HepG2 (cell line): ENCODE measurements around the gene ARHGEF12.

Experiments
- CHD2 ChIP-seq: IDR thresholded peaks from 2 replicates; pipeline ENCODE4 v1.6.1; 2011; ENCODE audit warnings: low read depth, low read length, improper control_type of control experiment
- HDAC2 ChIP-seq: sonication (generic); formaldehyde crosslinking; IDR thresholded peaks from 2 replicates; pipeline ENCODE4 v1.4.0; 2020; ENCODE audit warnings: missing genetic modification reagents
- IRF2 ChIP-seq: IDR thresholded peaks from 2 replicates; pipeline ENCODE4 v1.6.1; 2018; ENCODE audit warnings: missing genetic modification reagents, missing compliant biosample characterization
- POLR2A ChIP-seq, 2 experiments: IDR thresholded peaks; 2 replicates each; pipeline ENCODE4 v1.6.1; 2011; ENCODE audit warnings: low read depth in 2 of 2, low read length in 2 of 2, mild to moderate bottlenecking in 1 of 2, moderate library complexity in 1 of 2; ENCODE audit not compliant: insufficient read depth in 1 of 2
- TCF12 ChIP-seq, 2 experiments: fragments of 450-650 bp in 1 of 2; sonication (generic) in 1 of 2; formaldehyde crosslinking in 1 of 2; IDR thresholded peaks; 2 replicates each; pipeline versions ENCODE4 v1.6.1 to v1.8.0; 2017 to 2022; ENCODE audit warnings: antibody characterized with exemption in 1 of 2, mild to moderate bottlenecking in 1 of 2, missing genetic modification reagents in 1 of 2, moderate library complexity in 1 of 2
- TGIF2 ChIP-seq: IDR thresholded peaks from 2 replicates; pipeline ENCODE4 v1.6.1; 2016; ENCODE audit warnings: control low read depth, missing compliant biosample characterization
- ZNF629 ChIP-seq: sonication (generic); formaldehyde crosslinking; conservative IDR thresholded peaks from 2 replicates; pipeline ENCODE4 v1.5.0; 2020; ENCODE audit warnings: missing genetic modification reagents
- TF ChIP-seq, protein P1 (sequence below): sonication (generic); formaldehyde crosslinking; IDR thresholded peaks from 2 replicates; pipeline ENCODE4 v1.4.0; 2020; ENCODE audit warnings: missing genetic modification reagents
- TF ChIP-seq, protein P2 (sequence below): sonication (generic); formaldehyde crosslinking; IDR thresholded peaks from 2 replicates; pipeline ENCODE4 v1.5.0; 2020; ENCODE audit warnings: mild to moderate bottlenecking, missing genetic modification reagents, moderate library complexity
- TF ChIP-seq, protein P3 (sequence below): sonication (generic); formaldehyde crosslinking; conservative IDR thresholded peaks from 2 replicates; pipeline ENCODE4 v1.8.0; 2022; ENCODE audit warnings: mild to moderate bottlenecking, moderate library complexity, missing genetic modification reagents

DNA sequence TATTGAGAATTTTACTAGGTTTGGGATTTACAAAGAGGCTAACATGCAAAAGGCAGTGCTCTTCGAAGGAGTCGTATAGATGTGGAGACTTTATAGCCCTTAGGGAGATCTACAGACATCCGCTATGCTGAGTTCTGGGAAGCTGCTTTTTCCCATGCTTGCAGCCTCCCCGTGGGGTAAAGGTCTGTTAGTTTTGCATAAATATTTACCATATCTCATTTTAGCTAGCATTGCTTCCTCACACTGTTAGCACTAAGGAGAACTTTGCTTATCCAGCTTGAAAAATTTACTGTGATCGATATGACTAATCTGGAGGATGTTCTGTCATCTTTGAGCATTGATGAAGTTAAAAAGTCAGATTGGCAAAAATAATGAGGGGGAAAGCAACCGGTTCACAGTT, 18.6 kb downstream of the ARHGEF12 start:
- TF ChIP-seq ZNF629 (CRISPR knock-in tag) (no peak), TCF12 (IDR thresholded peaks at IDR 0.05) (no peak), TCF12 (CRISPR knock-in tag; IDR thresholded peaks at IDR 0.05) (no peak), CHD2 (no peak), POLR2A (IDR thresholded peaks at IDR 0.05; ENCODE audit: insufficient read depth in 1 of 2, low read depth in 2 of 2, low read length in 2 of 2) (no peak), HDAC2 (CRISPR knock-in tag) (peak; percentile 21; the same call in 1 of the 2 replicates), TGIF2 (CRISPR knock-in tag) (no peak), IRF2 (CRISPR knock-in tag) (no peak)
- TF ChIP-seq, protein P1, sequence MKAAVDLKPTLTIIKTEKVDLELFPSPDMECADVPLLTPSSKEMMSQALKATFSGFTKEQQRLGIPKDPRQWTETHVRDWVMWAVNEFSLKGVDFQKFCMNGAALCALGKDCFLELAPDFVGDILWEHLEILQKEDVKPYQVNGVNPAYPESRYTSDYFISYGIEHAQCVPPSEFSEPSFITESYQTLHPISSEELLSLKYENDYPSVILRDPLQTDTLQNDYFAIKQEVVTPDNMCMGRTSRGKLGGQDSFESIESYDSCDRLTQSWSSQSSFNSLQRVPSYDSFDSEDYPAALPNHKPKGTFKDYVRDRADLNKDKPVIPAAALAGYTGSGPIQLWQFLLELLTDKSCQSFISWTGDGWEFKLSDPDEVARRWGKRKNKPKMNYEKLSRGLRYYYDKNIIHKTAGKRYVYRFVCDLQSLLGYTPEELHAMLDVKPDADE (CRISPR knock-in tag): no peak
- TF ChIP-seq, protein P2, sequence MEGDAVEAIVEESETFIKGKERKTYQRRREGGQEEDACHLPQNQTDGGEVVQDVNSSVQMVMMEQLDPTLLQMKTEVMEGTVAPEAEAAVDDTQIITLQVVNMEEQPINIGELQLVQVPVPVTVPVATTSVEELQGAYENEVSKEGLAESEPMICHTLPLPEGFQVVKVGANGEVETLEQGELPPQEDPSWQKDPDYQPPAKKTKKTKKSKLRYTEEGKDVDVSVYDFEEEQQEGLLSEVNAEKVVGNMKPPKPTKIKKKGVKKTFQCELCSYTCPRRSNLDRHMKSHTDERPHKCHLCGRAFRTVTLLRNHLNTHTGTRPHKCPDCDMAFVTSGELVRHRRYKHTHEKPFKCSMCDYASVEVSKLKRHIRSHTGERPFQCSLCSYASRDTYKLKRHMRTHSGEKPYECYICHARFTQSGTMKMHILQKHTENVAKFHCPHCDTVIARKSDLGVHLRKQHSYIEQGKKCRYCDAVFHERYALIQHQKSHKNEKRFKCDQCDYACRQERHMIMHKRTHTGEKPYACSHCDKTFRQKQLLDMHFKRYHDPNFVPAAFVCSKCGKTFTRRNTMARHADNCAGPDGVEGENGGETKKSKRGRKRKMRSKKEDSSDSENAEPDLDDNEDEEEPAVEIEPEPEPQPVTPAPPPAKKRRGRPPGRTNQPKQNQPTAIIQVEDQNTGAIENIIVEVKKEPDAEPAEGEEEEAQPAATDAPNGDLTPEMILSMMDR (CRISPR knock-in tag): no peak
- TF ChIP-seq, protein P3, sequence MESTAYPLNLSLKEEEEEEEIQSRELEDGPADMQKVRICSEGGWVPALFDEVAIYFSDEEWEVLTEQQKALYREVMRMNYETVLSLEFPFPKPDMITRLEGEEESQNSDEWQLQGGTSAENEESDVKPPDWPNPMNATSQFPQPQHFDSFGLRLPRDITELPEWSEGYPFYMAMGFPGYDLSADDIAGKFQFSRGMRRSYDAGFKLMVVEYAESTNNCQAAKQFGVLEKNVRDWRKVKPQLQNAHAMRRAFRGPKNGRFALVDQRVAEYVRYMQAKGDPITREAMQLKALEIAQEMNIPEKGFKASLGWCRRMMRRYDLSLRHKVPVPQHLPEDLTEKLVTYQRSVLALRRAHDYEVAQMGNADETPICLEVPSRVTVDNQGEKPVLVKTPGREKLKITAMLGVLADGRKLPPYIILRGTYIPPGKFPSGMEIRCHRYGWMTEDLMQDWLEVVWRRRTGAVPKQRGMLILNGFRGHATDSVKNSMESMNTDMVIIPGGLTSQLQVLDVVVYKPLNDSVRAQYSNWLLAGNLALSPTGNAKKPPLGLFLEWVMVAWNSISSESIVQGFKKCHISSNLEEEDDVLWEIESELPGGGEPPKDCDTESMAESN: no peak
